Heart right ventricle (tissue), 16 donors: ENCODE data around the gene RIBC2. TPM values are rescaled to one million over a fixed set of nuclear protein-coding genes. Genes with fewer than 3 reads are reported as not detected.

Experiments
- ATAC-seq, 8 donors: fragments of 200-7000 bp; cut with Tn5 transposase; one replicate each; pipeline ENCODE4 v1.9.1; 2020; ENCODE audit warnings: mild to moderate bottlenecking in 8 of 8, moderate library complexity in 8 of 8, moderate number of reproducible peaks in 1 of 8
- DNase-seq, 2 donors: peaks; one replicate each; pipeline ENCODE4 v3.0.0-alpha.2; 2020
- H3K27ac ChIP-seq, 10 donors: fragments of 200-600 bp; sonication (generic) in 2 of 10; one replicate each; pipeline versions ENCODE4 v1.5.0 to v1.8.0; 2020 to 2022; ENCODE audit warnings: mild to moderate bottlenecking in 3 of 10
- H3K27me3 ChIP-seq, 7 donors: fragments of 200-600 bp; one replicate each; pipeline ENCODE4 v1.8.0; 2021 to 2022; ENCODE audit warnings: mild to moderate bottlenecking in 2 of 7
- H3K36me3 ChIP-seq, 9 donors: fragments of 200-600 bp; sonication (generic) in 1 of 9; one replicate each; pipeline versions ENCODE4 v1.5.0 to v1.8.0; 2020 to 2022; ENCODE audit warnings: mild to moderate bottlenecking in 2 of 9
- H3K4me1 ChIP-seq, 9 donors: fragments of 200-600 bp; sonication (generic) in 1 of 9; one replicate each; pipeline versions ENCODE4 v1.5.0 to v1.8.0; 2020 to 2022; ENCODE audit warnings: mild to moderate bottlenecking in 4 of 9
- H3K4me3 ChIP-seq, 10 donors: fragments of 200-600 bp; sonication (generic) in 2 of 10; one replicate each; pipeline versions ENCODE4 v1.5.0 to v1.8.0; 2020 to 2022; ENCODE audit warnings: mild to moderate bottlenecking in 7 of 10, moderate library complexity in 2 of 10
- H3K9me3 ChIP-seq, 11 donors: fragments of 200-600 bp in 10 of 11; sonication (generic) in 2 of 11; one replicate each; pipeline versions ENCODE4 v1.5.0 to v1.8.0; 2013 to 2022; ENCODE audit warnings: mild to moderate bottlenecking in 2 of 11, control low read depth in 1 of 11, moderate library complexity in 1 of 11
- WGBS, 2 donors: extraction: QIAGEN DNeasy Blood & Tissue Kit; methylation state at CpG; one replicate each; pipeline ENCODE4 v1.1.7; 2013; ENCODE audit warnings: inconsistent platforms in 1 of 2; 5-methylcytosine and 5-hydroxymethylcytosine counted together
- intact Hi-C, 10 donors: fragments of 100-400 bp; cut with DNase I; formaldehyde crosslinking; loops; one replicate each; pipeline versions ENCODE4 v1.11.1 to v1.14.2; 2022
- polyA plus RNA-seq, 2 donors: library from polyadenylated mRNA; stranded (reverse); fragments of 200-250 nt; gene quantifications; one replicate each; pipeline ENCODE4 v1.2.3, GENCODE V29; 2013
- total RNA-seq, 10 donors: library from RNA; stranded (reverse); fragmentation: NEBNext Ultra II Directional in 3 of 10; extraction: Animal tissue kit (Norgen Biotek cat#: 25700) in 3 of 10; gene quantifications; one replicate each; pipeline versions ENCODE4 v1.2.1 to v1.2.4, GENCODE V29; 2021 to 2023
- TF ChIP-seq, protein P1 (sequence below), 9 donors: fragments of 200-600 bp; sonication (generic) in 2 of 9; IDR thresholded peaks; one replicate each; pipeline versions ENCODE4 v1.5.0 to v1.8.0; 2021 to 2022; ENCODE audit warnings: antibody characterized with exemption in 9 of 9, mild to moderate bottlenecking in 5 of 9, moderate library complexity in 1 of 9
- donor health status: Arrhythmogenic right ventricular cardiomyopathy.
- donor health status: ischemic (EF 13 %, LVEDD 7.1; RV severe dilation, severe dysfunction).
- donor health status: healthy with polysubstance abuse.
- donor health status: DM: no; HTN: yes; CAD: no.
- donor health status: DM: no; HTN: no; CAD: no.
- donor health status: ischemic (EF 25% LVEDD 6.9; RV normal size, moderate dysfunction).
- donor health status: ischemic (EF 25% LVEDD 5.7; RV mildly dilated, moderate dysfunction).
- donor health status: healthy.
- donor health status: DM: yes; HTN: yes; CAD: no.
- donor health status: Ischemic cardiomyopathy.
- donor health status: ischemic (EF 35%, LVEDD 5.7; RV mildly dilated, moderate dysfunction).
- donor health status: nonischemic (EF 11% LVEDD 7.7; RV severe dilation, severe dysfunction).
- donor health status: DM: yes; HTN: yes; CAD: no.
- donor health status: PGD.
- donor health status: ischemic (EF 29% LVEDD 5.4; RV normal size, mild dysfunction).
- donor health status: nonischemic (EF 23%, LVEDD 6.1; RV moderate dilation, normal function).

The RIBC2 gene
- total and polyA plus RNA-seq, 12 donors = 0.06 to 1.2 (median 0.20) TPM; not detected in 9

DNA sequence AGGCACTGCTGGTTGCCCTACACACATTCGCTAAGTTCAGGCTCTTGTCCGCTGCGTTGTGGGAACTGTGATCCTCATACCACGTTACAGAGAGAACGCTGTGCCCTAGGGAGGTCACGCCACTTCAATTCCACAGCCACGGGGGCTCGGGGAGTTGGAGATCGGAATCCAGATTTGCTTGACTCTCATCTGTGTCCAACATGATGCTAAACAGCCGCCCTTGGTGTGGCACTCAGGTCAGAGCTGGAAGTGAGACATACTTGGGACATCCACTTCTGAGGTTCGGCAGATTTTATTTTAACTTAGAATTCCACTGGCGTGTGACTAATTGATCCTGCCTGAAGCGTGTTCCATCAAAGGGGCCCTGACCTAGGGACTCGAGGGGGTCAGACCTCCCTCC is 41.7 kb downstream of the RIBC2 start:
- no peak for ATAC-seq
- H3K9me3 ChIP-seq = no peaks in the 10 kb centered on the region
- peaks cover 0 to 17% (median 0%) of the 10 kb centered on the region in 7 donors for H3K27me3 ChIP-seq
- no peak overlapping the region for H3K27ac ChIP-seq
- H3K36me3 ChIP-seq = no peaks in the 10 kb centered on the region
- H3K4me1 ChIP-seq = peaks cover 0 to 27% (median 8%) of the 10 kb centered on the region in 9 donors
- TF ChIP-seq, protein P1, sequence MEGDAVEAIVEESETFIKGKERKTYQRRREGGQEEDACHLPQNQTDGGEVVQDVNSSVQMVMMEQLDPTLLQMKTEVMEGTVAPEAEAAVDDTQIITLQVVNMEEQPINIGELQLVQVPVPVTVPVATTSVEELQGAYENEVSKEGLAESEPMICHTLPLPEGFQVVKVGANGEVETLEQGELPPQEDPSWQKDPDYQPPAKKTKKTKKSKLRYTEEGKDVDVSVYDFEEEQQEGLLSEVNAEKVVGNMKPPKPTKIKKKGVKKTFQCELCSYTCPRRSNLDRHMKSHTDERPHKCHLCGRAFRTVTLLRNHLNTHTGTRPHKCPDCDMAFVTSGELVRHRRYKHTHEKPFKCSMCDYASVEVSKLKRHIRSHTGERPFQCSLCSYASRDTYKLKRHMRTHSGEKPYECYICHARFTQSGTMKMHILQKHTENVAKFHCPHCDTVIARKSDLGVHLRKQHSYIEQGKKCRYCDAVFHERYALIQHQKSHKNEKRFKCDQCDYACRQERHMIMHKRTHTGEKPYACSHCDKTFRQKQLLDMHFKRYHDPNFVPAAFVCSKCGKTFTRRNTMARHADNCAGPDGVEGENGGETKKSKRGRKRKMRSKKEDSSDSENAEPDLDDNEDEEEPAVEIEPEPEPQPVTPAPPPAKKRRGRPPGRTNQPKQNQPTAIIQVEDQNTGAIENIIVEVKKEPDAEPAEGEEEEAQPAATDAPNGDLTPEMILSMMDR (IDR thresholded peaks at IDR 0.05) = no peak
- H3K4me3 ChIP-seq = no peak overlapping the region
- 61 to 67% methylated on average over 14 of the region's 14 CpGs for WGBS, 2 donors
- no peak for DNase-seq
- intact Hi-C loops = no loop called here

DNA sequence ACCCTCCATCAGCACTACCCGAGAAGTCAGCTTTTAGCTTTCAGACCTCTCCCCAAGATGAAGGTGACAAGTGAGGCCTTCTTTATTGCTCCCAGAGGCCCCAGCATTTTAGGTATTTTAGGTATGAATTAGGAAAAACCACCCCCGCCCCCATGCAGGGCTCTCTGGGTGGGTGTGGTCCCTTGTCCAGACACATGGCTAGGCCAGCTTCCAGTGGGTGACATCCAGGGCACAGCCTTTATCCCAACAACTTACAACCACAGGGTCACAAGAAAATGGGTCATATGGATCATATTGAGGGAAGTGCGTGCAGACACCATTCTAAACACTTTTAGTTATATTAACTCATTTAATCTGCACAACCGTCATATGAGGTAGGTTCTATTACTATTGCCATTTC is 42.1 kb downstream of the RIBC2 start:
- Histone ChIP-seq H3K9me3 (no peaks in the 10 kb centered on the region), H3K36me3 (no peaks in the 10 kb centered on the region), H3K4me3 (no peak overlapping the region), H3K27me3 (peaks cover 0 to 14% (median 0%) of the 10 kb centered on the region in 7 donors), H3K4me1 (peaks cover 0 to 28% (median 8%) of the 10 kb centered on the region in 9 donors), H3K27ac (no peak overlapping the region)
- TF ChIP-seq, protein P1 (IDR thresholded peaks at IDR 0.05) = no peak
- DNase-seq (no peak), ATAC-seq (no peak)
- intact Hi-C loops = no loop called here
- WGBS, 2 donors = 89 to 90% methylated on average over 4 of the region's 4 CpGs

DNA sequence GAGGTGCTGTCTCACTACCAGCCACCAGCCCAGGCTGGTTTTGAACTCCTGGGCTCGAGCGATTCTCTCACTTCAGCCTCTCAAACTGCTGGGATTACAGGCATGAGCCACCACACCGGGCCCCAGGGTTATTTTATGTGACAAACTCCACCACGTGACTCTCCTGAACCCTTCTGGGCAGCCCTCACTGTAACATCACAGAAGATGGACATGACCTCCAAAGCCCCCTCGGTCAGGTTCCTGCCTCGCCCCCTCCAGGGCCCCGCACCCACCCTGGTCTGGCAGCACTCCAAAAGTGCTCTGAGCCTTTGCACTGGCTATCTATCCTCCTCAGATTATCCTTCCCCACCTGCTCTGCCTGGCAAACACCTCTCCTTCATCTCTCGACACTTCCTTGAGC is 43.3 kb downstream of the RIBC2 start:
- H3K36me3 ChIP-seq = no peaks in the 10 kb centered on the region
- no peak for ATAC-seq
- no peak overlapping the region for H3K4me3 ChIP-seq
- H3K27me3 ChIP-seq = peaks cover 0 to 14% (median 0%) of the 10 kb centered on the region in 7 donors
- peaks cover 0 to 27% (median 8%) of the 10 kb centered on the region in 9 donors for H3K4me1 ChIP-seq
- intact Hi-C loops = no loop called here
- 85 to 89% methylated on average over 8 of the region's 8 CpGs for WGBS, 2 donors
- TF ChIP-seq, protein P1 (IDR thresholded peaks at IDR 0.05) = no peak
- no peak overlapping the region for H3K27ac ChIP-seq
- DNase-seq = no peak
- H3K9me3 ChIP-seq = no peaks in the 10 kb centered on the region

DNA sequence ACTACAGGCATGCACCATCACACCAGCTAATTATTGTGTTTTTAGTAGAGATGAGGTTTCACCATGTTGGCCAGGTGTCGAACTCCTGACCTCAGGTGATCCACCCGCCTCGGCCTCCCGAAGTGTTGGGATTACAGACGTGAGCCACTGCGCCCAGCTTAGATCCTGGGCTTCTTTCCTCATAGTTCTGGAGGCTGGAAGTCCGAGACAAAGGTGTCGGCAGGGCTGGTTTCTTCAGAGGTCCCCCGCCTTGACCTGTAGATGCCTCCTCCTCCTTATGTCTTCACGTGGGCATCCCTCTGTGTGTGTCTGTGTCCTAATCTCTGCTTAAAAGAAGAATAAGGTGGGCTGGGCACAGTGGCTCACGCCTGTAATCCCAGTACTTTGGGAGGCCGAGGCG is 45.0 kb downstream of the RIBC2 start:
- no peak for DNase-seq
- Histone ChIP-seq H3K4me1 (peaks cover 0 to 19% (median 5%) of the 10 kb centered on the region in 9 donors), H3K27ac (no peak overlapping the region), H3K4me3 (no peak overlapping the region), H3K27me3 (peaks cover 0 to 14% (median 0%) of the 10 kb centered on the region in 7 donors), H3K9me3 (peaks cover 0 to under 1% (median 0%) of the 10 kb centered on the region in 11 donors), H3K36me3 (no peaks in the 10 kb centered on the region)
- intact Hi-C loops = no loop called here
- no peak for ATAC-seq
- WGBS, 2 donors = 98% methylated on average over 13 of the region's 13 CpGs
- TF ChIP-seq, protein P1 (IDR thresholded peaks at IDR 0.05) = no peak
